Measurements from ENCODE around the gene FAM20A.
A peak's percentile ranks its signal among the peaks of the same experiment; 100 is the strongest.

DNA sequence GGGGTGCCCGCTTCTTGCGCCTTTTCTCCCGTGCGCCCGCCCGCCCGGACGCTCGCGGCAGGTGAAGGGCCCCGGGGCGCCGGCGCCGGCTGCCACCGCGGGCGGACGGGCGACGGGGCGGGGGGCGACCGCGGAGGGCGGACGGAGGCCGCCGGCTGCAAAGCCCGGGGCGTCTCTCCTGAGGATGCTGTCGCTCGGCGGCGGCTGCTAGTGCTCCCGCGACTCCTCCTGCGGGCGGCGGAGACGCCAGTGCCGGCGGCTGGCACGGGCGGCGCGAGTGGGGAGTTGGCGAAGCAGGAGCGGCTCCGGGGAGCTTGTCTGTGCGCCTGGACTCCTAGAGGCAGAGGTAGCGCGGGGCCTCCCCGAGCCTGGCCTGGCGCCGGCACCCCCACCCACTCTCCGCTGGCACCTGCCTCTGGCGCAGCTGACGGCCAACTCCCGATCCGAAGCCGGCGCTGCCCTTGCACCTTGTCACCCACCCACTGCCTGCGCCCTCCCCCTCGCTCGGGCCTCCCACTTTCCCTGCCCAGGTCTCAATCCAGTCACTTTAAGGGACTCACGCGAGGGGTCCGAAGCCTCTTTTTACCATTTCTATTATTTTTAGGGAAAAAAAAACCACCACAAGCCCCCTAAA lies at the start of gene FAM20A:
- TF ChIP-seq TCF7L2 (IDR thresholded peaks at IDR 0.05; ENCODE audit: borderline replicate concordance, low read depth, low read length) (no peak), YY1 (tag by site-specific recombination; IDR thresholded peaks at IDR 0.05) (no peak), ZNF24 (tag by site-specific recombination; IDR thresholded peaks at IDR 0.05) (no peak)
- TF ChIP-seq, protein P1, sequence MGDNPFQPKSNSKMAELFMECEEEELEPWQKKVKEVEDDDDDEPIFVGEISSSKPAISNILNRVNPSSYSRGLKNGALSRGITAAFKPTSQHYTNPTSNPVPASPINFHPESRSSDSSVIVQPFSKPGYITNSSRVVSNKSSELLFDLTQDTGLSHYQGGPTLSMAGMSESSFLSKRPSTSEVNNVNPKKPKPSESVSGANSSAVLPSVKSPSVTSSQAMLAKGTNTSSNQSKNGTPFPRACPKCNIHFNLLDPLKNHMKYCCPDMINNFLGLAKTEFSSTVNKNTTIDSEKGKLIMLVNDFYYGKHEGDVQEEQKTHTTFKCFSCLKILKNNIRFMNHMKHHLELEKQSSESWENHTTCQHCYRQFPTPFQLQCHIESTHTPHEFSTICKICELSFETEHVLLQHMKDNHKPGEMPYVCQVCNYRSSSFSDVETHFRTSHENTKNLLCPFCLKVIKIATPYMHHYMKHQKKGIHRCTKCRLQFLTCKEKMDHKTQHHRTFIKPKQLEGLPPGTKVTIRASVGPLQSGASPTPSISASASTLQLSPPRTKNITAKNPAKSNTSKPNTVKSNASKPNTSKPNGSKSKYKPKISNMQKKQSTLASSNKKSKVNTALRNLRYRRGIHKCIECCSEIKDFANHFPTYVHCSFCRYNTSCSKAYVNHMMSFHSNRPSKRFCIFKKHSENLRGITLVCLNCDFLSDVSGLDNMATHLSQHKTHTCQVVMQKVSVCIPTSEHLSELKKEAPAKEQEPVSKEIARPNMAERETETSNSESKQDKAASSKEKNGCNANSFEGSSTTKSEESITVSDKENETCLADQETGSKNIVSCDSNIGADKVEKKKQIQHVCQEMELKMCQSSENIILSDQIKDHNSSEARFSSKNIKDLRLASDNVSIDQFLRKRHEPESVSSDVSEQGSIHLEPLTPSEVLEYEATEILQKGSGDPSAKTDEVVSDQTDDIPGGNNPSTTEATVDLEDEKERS (tag by site-specific recombination; IDR thresholded peaks at IDR 0.05) = no peak
- TF ChIP-seq, protein P2, sequence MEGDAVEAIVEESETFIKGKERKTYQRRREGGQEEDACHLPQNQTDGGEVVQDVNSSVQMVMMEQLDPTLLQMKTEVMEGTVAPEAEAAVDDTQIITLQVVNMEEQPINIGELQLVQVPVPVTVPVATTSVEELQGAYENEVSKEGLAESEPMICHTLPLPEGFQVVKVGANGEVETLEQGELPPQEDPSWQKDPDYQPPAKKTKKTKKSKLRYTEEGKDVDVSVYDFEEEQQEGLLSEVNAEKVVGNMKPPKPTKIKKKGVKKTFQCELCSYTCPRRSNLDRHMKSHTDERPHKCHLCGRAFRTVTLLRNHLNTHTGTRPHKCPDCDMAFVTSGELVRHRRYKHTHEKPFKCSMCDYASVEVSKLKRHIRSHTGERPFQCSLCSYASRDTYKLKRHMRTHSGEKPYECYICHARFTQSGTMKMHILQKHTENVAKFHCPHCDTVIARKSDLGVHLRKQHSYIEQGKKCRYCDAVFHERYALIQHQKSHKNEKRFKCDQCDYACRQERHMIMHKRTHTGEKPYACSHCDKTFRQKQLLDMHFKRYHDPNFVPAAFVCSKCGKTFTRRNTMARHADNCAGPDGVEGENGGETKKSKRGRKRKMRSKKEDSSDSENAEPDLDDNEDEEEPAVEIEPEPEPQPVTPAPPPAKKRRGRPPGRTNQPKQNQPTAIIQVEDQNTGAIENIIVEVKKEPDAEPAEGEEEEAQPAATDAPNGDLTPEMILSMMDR (tag by site-specific recombination; IDR thresholded peaks at IDR 0.05) = peak; percentile 52

Measured in HEK293 (cell line).